Myocyte (in vitro differentiated cells): ENCODE measurements around the gene DNASE2B. TPM values are rescaled to one million over a fixed set of nuclear protein-coding genes. Genes with fewer than 3 reads are reported as not detected.

Source experiments
- DNase-seq: peaks from one replicate; pipeline ENCODE4 v3.0.0-alpha.2; 2012; ENCODE audit warnings: low read depth
- total RNA-seq: library from RNA; depleted of rRNA; stranded (reverse); fragments of >200 nt; gene quantifications from 2 replicates; pipeline ENCODE4 v1.2.3, GENCODE V29; 2014

DNASE2B gene
- total RNA-seq, 1 donor from 2014 or later: not detected

GRCh38 chr1:84410328-84411095 is 12.2 kb downstream of the DNASE2B start:
- no peak for DNase-seq

DNA sequence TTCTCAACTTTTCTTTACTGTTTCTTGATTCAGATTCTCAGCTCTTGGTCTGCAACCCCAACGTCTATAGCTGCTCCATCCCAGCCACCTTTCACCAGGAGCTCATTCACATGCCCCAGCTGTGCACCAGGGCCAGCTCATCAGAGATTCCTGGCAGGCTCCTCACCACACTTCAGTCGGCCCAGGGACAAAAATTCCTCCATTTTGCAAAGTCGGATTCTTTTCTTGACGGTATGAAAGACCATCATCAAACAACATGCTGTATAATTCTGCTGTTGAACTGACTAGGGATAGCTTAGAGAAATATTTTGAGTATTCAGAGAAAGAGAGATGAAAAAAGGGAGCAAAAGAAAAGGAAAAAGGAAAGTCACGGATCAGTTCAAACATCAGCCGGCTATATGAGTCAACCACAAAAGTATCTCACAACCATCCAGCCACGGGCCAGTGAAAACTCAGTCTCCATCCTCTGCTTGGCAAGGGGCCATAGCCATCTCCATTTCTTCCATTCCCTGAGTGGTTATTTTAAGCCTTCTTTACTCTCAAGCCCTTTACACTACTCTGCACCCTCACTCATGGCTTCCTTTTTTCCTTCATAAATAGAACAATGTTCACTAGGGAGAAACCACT is 14.1 kb downstream of the DNASE2B start:
- no peak for DNase-seq

- no peak for DNase-seq
Measured at GRCh38 chr1:84415396-84415795, 17.1 kb downstream of the DNASE2B start.

DNA sequence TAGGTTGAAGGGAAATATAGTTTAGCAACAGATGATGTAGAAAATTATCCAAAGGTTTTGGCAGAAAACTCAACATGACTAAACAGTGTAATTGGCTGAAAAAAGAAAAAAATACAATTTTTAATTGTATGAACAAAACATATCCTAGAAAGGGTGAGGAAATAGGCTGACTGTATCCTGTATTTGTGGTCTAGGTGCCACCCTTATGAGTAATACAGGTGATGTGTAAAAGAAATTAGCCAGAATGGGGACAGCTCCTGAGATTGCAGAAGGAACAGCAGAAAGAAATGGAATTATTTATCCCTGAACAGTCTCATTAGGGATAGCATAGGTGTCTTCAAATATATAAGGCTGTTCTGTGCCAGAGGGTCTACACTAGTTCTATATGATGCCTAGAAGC is 24.6 kb downstream of the DNASE2B start:
- no peak for DNase-seq

DNA sequence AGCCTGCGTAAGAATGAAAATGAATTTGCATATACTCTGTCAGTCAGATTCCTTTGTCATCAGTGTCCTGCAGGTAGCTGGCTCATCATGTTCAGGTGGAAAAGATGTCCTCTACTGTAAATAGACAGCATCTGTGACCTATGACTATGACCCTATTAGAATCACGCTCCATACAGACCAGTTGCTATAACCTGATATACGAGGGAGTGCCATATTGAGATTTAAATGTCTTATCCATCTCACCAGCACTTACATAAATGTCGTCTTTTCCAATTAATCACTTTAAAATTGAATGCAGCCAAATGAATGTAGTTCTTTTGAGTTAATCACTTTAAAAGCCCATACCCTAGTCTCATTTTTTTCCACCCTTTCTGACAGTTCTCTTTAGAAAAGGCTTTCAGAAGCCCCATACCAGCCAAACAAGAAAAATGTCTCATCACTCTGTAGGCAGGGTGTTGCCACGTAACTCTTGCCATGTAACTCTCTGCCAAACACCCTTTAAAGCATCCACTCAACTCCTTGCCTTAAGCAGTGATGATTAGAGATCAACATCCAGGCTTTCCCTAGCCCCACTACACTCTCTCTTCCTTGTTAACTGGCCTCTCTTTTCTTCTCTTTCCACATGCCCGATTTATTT is 26.3 kb downstream of the DNASE2B start:
- DNase-seq: no peak

DNA sequence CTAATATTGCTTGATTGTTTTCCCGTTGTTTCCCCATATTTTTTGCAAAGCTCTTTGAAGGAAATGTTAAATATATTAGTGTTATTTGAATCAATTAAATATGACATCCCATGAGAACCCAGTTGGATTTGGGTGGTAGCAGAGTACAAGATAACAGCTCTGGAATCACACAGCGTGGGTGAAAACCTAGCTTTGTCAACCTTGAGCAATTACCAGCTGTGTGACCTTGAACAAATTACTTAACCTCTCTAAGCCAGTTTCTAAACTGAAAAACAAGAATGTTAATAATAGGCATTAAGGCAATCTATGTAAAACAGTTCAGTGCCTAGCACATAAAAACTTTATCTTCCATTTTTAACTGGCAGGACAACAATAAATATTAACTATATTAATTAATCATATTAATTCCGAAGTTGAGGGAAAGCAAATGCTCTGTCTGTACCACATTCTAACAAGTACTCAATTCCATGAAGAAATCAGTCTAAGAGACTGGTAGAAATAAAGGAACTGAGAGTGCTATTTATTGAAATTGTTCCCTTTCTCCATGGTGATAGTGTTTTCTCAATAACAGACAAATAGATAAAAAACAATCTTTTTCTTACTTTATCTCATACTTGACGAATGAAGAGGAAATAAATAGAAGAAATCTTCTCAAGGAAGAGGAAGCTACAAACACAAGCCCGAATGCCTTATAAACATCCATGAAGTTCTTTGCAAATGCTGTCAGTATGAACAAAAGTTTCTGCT is 27.0 kb downstream of the DNASE2B start:
- no peak for DNase-seq

GRCh38 chr1:84426376-84426775 is 28.1 kb downstream of the DNASE2B start:
- DNase-seq: no peak

DNA sequence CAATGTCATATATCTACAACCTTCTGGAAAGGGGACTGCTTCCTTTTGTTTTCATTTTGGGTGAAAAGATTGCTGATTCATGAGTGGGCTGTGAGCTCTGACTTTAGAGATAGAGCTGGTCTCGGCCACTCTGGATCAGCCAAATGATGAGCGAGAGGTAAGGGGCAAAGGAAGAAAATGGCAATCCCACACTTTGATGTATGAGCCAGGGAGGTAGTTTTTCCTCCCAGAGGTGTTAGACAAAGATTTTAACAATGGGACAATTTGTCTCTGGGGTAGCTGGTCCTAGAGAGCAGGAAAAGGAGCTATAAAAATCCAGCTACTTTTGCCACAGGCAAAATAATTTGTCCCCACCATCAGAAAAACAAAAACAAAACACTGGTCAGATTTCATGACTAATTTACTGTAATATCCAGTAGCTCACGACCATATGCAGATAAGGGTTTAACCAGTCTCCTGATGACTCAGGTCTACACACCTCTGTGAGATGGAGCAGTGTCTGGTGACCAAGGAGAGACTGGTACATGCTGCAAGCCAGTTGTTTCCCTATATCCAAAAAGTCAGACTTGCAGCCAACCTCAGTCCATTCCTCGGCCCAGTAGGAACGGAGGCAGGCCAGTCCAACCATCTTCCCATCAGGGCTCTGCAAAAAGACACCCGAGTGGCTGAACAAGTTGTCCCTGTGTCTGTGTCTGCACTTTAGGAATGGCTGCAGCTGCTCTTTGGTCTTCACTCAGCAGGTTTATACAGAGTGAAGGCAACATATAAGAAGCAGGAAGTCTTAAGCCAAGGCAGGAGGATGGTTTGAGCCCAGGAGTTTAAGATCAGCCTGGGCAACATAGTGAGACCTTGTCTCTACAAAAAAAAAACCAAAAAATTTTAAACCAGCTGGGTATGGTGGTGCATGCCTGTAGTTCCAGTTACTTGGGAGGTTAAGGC is 29.2 kb downstream of the DNASE2B start:
- DNase-seq: no peak

- no peak for DNase-seq
Measured at GRCh38 chr1:84428235-84428634, 30.0 kb downstream of the DNASE2B start.

- no peak for DNase-seq
Measured at GRCh38 chr1:84429231-84429630, 30.9 kb downstream of the DNASE2B start.

DNA sequence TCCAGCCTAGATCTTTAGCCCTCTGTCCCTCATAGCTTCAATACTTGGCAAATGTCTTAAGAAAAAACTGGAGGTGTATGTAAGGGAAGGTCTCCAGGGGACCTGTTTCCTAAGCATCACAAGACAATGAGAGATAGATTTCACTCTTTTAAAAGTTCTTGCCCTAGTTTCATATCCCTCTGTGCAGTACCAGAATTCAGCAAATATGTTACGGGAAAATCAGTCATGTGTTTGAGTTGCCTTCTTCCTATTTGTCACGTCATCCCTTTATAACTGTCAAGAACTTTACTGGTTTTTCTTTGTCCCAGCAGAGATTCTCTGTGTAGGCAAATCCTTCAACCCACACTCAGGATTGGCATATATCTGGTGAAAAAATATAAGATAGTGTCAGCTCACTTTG is 32.3 kb downstream of the DNASE2B start:
- no peak for DNase-seq

GRCh38 chr1:84433258-84434080 is 35.2 kb downstream of the DNASE2B start:
- DNase-seq: peak; percentile 79

DNA sequence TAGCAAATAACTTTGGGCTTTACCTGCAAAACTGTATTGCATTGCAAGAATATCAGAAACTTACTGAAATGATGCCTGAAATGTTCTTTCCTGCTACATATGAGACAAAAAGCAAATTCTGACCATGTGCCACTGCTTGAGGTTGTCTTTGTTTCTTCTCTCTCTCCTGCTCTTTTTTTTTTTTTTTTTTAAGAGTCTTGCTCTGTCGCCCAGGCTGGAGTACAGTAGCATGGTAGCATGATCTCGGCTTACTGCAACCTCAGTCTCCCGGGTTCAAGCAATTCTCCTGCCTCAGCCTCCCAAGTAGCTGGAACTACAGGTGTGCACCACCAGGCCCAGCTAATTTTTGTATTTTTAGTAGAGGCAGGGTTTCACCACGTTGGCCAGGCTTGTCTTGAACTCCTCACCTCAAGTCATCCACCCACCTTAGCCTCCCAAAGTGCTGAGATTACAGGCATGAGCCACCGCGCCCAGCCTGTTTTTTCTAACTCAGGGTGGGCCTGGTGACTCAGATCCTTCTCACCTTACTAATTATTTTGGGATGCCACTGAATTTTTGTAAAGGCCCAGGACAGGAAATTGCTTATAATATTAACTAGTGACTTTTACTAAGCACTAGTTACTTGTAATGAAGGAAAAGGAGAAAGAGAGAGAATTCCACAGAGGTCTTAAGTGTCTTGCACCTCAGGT is 35.9 kb downstream of the DNASE2B start:
- no peak for DNase-seq

GRCh38 chr1:84434801-84435549 is 36.7 kb downstream of the DNASE2B start:
- DNase-seq: no peak

GRCh38 chr1:84436876-84437655 is 38.8 kb downstream of the DNASE2B start:
- no peak for DNase-seq

- DNase-seq: peak; percentile 75
Measured at GRCh38 chr1:84442256-84442655, 44.0 kb downstream of the DNASE2B start.
